ENCODE results near the gene TRPT1.

The TRPT1 gene

GRCh38 chr11:64181506-64182411, 44.2 kb downstream of the TRPT1 start:
- FAIRE-seq: no peak
- peak; percentile 93 for DNase-seq (ENCODE audit: low spot score)

DNA sequence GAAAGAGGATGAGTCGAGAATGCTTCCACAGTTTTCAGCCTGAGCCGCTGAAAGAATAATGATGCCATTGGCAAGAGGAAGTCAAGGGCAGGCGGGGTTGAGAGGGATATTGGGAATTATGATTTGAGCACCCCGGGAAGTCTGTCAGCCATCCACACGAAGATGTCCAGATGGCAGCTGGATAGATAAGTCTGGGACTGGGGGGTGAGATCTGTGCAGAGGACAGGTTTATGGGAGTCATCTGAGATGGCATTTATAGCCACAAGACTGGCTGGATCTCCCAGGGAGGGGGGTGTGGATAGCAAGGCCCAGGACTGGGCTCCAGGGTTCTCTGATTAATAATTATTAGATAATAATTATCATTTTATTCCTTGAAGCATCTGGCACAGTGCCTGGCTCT, 45.1 kb downstream of the TRPT1 start:
- DNase-seq (ENCODE audit: low spot score) (no peak), FAIRE-seq (no peak)

DNA sequence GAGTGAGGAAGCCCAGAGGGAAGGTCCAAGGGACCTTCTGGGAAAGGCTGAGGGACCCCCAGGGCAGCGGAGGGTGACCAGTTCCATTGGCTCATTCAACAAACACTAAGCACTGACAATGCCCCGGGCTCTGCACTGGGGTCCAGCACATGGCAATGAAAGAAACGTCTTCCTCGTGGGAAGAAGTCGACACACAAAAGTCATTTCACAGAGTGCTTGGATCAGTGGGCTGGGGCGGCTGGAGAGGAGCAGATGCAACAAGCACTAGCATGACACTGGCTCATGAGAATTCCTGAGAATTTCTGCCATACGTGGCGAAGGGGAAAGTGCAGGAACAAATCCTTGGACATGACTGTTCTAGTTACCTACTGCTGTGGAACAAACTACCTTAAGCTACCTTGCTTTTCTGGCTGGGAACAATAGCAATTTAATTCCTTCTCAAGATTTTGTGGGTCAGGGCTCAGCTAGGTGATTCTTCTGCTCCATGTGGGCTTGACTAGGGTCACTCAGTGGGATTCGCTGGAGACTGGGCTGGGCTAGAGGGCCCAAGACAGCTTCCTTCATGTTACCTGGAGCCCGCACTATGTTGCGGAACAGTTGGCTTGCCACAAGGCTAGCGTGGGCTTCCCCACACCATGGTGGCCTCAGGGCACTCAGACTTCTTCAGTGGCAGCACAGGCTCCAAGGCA, 46.9 kb downstream of the TRPT1 start:
- no peak for FAIRE-seq
- no peak for DNase-seq (ENCODE audit: low spot score)

- FAIRE-seq (no peak), DNase-seq (ENCODE audit: low spot score) (no peak)
Measured at GRCh38 chr11:64178203-64178602, 47.8 kb downstream of the TRPT1 start.

DNA sequence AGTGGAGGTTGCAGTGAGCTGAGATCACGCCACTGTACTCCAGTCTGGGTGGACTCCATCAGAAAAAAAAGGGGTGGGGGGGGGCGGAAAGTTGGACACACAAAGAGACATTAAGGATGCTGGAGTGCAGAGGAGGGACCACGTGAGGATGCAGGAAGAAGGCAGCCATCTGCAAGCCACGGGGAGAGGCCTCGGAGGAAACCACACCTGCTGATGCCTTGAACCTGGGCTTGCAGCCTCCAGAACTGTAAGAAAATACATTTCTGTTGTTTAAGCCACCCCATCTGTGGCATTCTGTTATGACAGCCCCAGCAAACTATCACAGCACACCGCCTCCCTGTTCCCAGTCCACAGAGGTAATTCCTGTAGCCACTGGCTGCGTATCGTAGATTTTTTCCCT, 49.2 kb downstream of the TRPT1 start:
- DNase-seq (ENCODE audit: low spot score) (no peak), FAIRE-seq (no peak)
